ENCODE data around the gene ATP1A2.

GRCh38 chr1:160169553-160170399, 54.2 kb downstream of the ATP1A2 start:
- TF ChIP-seq, protein P1, sequence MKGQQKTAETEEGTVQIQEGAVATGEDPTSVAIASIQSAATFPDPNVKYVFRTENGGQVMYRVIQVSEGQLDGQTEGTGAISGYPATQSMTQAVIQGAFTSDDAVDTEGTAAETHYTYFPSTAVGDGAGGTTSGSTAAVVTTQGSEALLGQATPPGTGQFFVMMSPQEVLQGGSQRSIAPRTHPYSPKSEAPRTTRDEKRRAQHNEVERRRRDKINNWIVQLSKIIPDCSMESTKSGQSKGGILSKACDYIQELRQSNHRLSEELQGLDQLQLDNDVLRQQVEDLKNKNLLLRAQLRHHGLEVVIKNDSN (IDR thresholded peaks at IDR 0.05; ENCODE audit: borderline replicate concordance, extremely low read length, insufficient read depth, low read depth, low read length), result no peak
- no peak for TF ChIP-seq NR2C2 (IDR thresholded peaks at IDR 0.05; ENCODE audit: borderline replicate concordance, control insufficient read depth, insufficient read length, low read depth)
- TF ChIP-seq, protein P2, sequence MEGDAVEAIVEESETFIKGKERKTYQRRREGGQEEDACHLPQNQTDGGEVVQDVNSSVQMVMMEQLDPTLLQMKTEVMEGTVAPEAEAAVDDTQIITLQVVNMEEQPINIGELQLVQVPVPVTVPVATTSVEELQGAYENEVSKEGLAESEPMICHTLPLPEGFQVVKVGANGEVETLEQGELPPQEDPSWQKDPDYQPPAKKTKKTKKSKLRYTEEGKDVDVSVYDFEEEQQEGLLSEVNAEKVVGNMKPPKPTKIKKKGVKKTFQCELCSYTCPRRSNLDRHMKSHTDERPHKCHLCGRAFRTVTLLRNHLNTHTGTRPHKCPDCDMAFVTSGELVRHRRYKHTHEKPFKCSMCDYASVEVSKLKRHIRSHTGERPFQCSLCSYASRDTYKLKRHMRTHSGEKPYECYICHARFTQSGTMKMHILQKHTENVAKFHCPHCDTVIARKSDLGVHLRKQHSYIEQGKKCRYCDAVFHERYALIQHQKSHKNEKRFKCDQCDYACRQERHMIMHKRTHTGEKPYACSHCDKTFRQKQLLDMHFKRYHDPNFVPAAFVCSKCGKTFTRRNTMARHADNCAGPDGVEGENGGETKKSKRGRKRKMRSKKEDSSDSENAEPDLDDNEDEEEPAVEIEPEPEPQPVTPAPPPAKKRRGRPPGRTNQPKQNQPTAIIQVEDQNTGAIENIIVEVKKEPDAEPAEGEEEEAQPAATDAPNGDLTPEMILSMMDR (IDR thresholded peaks at IDR 0.05 in 2 of 3, conservative IDR thresholded peaks at IDR 0.05 in 1 of 3; ENCODE audit: control insufficient read depth in 2 of 3, extremely low read depth in 1 of 3, insufficient read depth in 1 of 3, low read depth in 3 of 3, low read length in 3 of 3), result no peak
- TF ChIP-seq YY1 (IDR thresholded peaks at IDR 0.05; ENCODE audit: low read depth, low read length), result no peak
